ENCODE results near the gene ACVR1.

- TF ChIP-seq OSR1 (CRISPR knock-in tag; IDR thresholded peaks at IDR 0.05): no peak
- no peak for TF ChIP-seq PATZ1 (CRISPR knock-in tag; IDR thresholded peaks at IDR 0.05; ENCODE audit: borderline replicate concordance)
- no peak for TF ChIP-seq ARNTL (CRISPR knock-in tag; IDR thresholded peaks at IDR 0.05; ENCODE audit: borderline replicate concordance, low read depth)
- TF ChIP-seq CREB5 (CRISPR knock-in tag; IDR thresholded peaks at IDR 0.05; ENCODE audit: low read depth): no peak
- TF ChIP-seq CSDC2 (CRISPR knock-in tag; IDR thresholded peaks at IDR 0.05): no peak
Observed at GRCh38 chr2:157771234-157771633, 104.9 kb downstream of the ACVR1 start.

Data from SK-N-SH treated with all-trans-retinoic acid at 6 μM for 48 hours (cell line).